HG02588 (cell line): ENCODE data around the gene RTL1.

Experiments
- ATAC-seq: cut with Tn5 transposase; IDR thresholded peaks from one replicate; pipeline ENCODE4 v1.9.1; 2021; ENCODE audit warnings: mild to moderate bottlenecking, moderate library complexity; ENCODE audit not compliant: unreplicated experiment

The RTL1 gene

DNA sequence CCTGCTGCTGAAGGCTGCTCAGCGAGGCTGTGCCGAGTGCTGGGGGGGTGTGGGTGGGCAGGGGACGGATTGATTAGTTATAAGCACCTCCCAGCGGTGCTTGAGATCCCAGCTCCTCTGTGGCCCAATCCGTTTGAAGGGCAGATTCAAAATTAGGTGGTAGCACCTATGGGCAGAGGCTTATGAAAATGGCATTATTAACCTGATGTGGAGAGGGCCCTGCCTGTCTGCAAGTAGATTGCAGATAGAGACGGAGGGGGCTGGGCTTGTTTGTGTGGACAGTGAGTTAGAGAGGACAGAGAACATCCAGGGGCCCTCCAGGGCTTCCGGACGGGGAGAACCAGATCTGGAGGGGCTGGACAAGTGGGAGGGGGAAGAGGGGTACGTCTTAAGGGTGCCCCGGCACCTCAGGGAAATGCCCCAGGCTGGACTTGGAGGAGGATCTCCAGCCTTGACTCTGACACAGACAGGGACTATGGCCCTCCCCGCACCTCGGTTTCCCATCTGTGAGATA is at the start of gene RTL1:
RTL1 (minus strand) TSS at position 51 of the 514 bp plus-strand sequence. CDS start 18,934 bp downstream, outside the sequence.
- no peak for ATAC-seq

- no peak for ATAC-seq
Observed at GRCh38 chr14:100950024-100950423, 46.5 kb upstream of the RTL1 start.

DNA sequence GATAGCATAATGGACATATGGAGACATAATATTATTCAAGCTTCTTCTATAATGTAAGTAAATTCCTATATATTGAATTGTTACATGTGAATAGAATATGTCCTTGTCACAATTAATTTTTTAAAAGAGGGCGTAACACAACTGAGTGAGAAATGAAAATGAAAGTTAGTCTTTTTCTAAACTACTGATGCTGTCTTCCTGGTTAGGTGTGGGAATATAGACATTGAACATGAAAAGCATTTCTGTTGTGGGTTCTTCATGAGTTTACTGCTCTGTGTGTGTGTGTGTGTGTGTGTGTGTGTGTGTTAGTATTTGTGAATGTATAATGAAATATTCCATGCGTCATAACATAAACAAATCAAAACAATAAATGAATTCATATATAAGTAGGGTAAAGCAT is 40.5 kb upstream of the RTL1 start:
- no peak for ATAC-seq

- no peak for ATAC-seq
Observed at GRCh38 chr14:100930270-100930669, 26.7 kb upstream of the RTL1 start.

GRCh38 chr14:100915560-100915959 is 12.0 kb upstream of the RTL1 start:
- ATAC-seq, result no peak

DNA sequence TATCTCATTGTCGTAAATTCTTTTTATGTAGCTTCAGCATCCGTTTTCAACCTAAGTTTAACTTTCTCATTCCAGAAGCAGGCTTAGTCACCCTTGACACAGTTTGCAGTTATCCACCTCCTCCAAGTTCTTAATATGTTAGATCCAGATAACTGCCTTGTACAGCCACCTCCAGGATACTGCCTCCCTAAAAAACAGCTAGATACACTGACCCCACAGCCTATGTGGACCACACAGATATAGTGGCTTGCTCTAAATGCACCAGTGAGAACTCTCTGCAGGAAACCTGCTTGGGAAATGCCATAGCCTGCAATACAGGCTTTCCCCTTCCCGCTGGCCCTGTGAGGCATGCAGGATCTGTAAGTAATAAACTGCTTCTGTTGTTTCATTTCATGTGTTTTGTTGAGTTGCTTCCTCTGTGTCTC is 11.1 kb upstream of the RTL1 start:
- no peak for ATAC-seq

DNA sequence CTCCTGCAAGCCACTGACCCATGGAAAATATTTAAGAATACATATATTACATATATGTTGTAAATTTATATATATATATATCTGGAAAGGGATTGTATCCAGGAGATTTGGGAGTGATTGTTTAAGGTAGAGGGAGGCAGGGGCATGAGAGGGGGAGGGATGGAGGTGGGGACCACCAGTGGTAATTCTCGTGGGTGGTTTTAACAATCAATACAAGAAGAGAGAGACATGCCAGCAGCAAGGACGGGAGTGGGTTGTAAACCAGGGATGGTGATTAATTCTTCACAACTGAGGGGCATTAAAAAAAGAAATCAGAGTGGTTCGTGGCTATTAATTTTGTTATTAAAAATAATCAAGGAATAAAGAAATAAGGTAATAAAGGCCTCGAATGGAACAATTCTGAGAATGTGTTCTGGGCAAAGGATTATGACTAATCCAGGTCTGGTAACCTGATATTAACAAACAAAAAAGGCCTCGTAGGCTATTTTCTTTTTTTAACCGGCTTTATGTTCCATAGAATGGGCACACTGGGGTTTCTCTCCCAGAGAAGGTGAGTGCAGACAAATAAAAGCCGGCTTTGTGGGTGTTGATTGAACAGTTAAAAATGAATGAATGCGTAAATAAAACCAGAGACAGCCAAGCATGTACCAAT is 8.3 kb upstream of the RTL1 start:
- ATAC-seq, result no peak

GRCh38 chr14:100910888-100911664 is 7.6 kb upstream of the RTL1 start:
- ATAC-seq, result no peak

DNA sequence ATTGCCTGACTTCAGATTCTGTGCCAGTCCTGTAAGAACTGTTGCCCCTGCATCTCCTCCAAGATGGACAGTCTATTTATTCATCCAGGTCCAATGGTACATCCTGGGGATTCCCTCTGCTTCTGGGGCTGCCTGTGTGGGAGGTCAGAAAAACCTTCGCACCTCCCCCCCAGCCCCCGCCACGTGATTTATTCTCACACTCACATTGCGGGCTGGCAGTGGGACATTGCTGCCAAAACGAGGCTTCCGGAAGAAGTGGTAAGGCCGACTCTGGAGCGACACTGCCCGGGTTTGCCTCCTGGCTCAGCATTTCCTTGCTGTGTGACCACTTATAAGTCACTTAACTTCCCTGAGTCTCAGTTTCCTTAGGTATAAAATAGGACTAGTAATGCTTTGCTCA is 5.9 kb upstream of the RTL1 start:
- ATAC-seq, result no peak

DNA sequence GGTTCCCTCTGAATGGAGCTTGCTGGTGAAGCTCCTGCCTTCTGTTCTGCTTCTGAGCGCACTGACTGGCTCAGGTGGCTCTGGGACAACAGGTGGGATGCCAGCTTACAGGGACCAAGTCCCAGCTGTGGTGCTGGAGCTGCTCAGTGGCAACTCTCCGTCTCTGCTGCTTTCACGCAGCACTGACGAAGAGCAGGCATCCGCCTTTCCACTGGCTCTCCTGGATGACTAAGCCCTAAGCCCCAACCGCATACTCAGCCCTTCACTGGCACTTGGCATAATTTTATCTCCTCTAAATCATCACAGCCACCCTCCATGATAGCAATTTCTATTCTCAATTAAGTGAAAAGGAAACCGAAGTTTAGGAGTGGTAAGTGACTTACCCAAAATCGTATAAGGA is 3.7 kb upstream of the RTL1 start:
- ATAC-seq, result no peak

GRCh38 chr14:100906420-100906819 is 2.9 kb upstream of the RTL1 start:
- ATAC-seq, result no peak

- ATAC-seq, result no peak
Observed at GRCh38 chr14:100905166-100905565, 1.6 kb upstream of the RTL1 start.

GRCh38 chr14:100904307-100905087 is 975 bp upstream of the RTL1 start:
- ATAC-seq, result no peak

DNA sequence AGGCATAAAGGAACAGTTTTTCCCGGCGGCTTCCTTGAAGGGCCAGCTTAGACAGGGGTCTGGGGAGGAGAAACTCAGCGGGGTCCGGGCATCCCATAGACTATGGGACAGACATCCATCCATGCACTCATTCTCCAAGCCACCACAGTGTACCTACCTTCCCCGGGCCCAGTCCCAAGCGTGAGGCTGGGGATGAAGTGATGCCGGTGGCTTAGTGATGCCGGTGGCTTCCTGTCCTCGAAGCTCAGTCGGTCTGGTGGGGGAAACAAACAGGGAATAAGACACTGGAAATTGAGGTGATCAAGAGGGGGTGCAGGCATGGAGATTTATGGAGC is 421 bp downstream of the RTL1 start:
- no peak for ATAC-seq

GRCh38 chr14:100902295-100903133 is 1.0 kb downstream of the RTL1 start:
- ATAC-seq, result no peak

GRCh38 chr14:100901391-100902183 is 1.9 kb downstream of the RTL1 start:
- ATAC-seq, result no peak

DNA sequence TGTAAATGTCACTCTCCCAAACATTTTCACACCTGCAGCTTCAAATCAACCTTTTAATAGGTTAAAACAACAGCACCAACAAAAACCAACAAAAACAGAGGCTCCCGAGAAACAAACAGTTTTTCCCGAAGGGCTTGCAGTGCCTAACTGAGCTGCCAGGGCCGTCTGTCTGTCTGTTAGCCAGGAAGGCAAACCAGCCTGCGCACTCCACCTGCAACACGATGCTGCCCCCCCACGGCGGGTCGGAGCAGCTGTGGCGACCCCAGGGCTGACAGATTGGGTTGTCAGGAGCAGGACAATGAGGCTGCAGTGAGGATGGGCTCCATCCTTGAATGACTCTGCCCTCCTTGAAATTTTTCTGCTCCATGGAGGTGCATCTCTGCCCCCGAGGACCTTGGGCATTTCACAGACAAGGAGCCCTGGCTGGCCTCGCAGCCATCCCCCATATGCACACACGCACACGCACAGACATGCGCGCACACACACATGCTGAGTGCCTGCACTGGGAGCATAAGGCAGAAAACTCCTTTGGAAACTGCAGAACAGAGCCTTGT is 2.6 kb downstream of the RTL1 start:
- no peak for ATAC-seq

GRCh38 chr14:100899884-100900771 is 3.4 kb downstream of the RTL1 start:
- no peak for ATAC-seq
